Neural cell (in vitro differentiated cells): Measurements from ENCODE around the gene TRPV5. TPM values are rescaled to one million over a fixed set of nuclear protein-coding genes. Genes with fewer than 3 reads are reported as not detected.

Source experiments
- H2AFZ ChIP-seq: fragments of 200-600, 300-800 bp; sonication (generic), shearing (Covaris generic); 2 replicates; pipeline ENCODE4 v1.6.0; 2014; ENCODE audit warnings: low read depth, mild to moderate bottlenecking, antibody characterized with exemption, low read length, moderate library complexity
- H3F3A ChIP-seq: fragments of 200-600 bp; shearing (Covaris generic); 2 replicates; pipeline ENCODE4 v1.6.1; 2016; ENCODE audit warnings: mild to moderate bottlenecking, moderate library complexity, mixed read lengths, antibody characterized with exemption, low read length; ENCODE audit not compliant: insufficient read depth, poor library complexity, severe bottlenecking
- H3K27ac ChIP-seq: fragments of 200-600, 300-800 bp; sonication (generic), shearing (Covaris generic); 2 replicates; pipeline ENCODE4 v1.5.1; 2014; ENCODE audit warnings: mild to moderate bottlenecking, low read length, moderate library complexity
- H3K27me3 ChIP-seq: fragments of 300-800, 200-600 bp; sonication (generic), shearing (Covaris generic); 2 replicates; pipeline ENCODE4 v1.6.0; 2014; ENCODE audit warnings: mild to moderate bottlenecking, low read depth, low read length, moderate library complexity; ENCODE audit not compliant: insufficient read depth
- H3K36me3 ChIP-seq: fragments of 300-800, 200-600 bp; sonication (generic), shearing (Covaris generic); 2 replicates; pipeline ENCODE4 v1.5.1; 2014; ENCODE audit warnings: mild to moderate bottlenecking, antibody characterized with exemption, low read length, moderate library complexity; ENCODE audit not compliant: insufficient read depth
- H3K4me2 ChIP-seq: fragments of 300-800, 200-600 bp; sonication (generic), shearing (Covaris generic); 2 replicates; pipeline ENCODE4 v1.6.0; 2014; ENCODE audit warnings: mild to moderate bottlenecking, low read length
- H3K4me3 ChIP-seq: fragments of 300-800, 200-600 bp; sonication (generic), shearing (Covaris generic); 2 replicates; pipeline ENCODE4 v1.5.1; 2014; ENCODE audit warnings: mild to moderate bottlenecking, low read length, moderate library complexity
- H3K79me2 ChIP-seq: fragments of 200-600 bp; shearing (Covaris generic); replicated peaks from 2 replicates; pipeline ENCODE4 v1.6.0; 2014; ENCODE audit warnings: mild to moderate bottlenecking, low read length, moderate library complexity; ENCODE audit not compliant: insufficient read depth
- H3K9ac ChIP-seq: fragments of 300-800, 200-600 bp; sonication (generic), shearing (Covaris generic); 2 replicates; pipeline ENCODE4 v1.6.1; 2016; ENCODE audit warnings: mild to moderate bottlenecking, low read length, mixed read lengths
- H3K9me2 ChIP-seq: fragments of 200-600 bp; shearing (Covaris generic); 2 replicates; pipeline ENCODE4 v1.6.1; 2016; ENCODE audit warnings: mild to moderate bottlenecking, low read length, mixed read lengths; ENCODE audit not compliant: insufficient read depth
- H3K9me3 ChIP-seq: fragments of 200-600, 300-800 bp; sonication (generic), shearing (Covaris generic); 2 replicates; pipeline ENCODE4 v1.6.1; 2016; ENCODE audit warnings: mild to moderate bottlenecking, mixed run types, low read length, moderate library complexity, mixed read lengths
- H4K20me1 ChIP-seq: fragments of 200-600 bp; shearing (Covaris generic); 2 replicates; pipeline ENCODE4 v1.6.1; 2016; ENCODE audit warnings: mild to moderate bottlenecking, mixed run types; ENCODE audit not compliant: insufficient read depth
- CTCF ChIP-seq: fragments of 450-650 bp; IDR thresholded peaks from 2 replicates; pipeline ENCODE4 v1.5.1; 2014; ENCODE audit warnings: antibody characterized with exemption, mild to moderate bottlenecking, moderate library complexity; ENCODE audit not compliant: poor library complexity, severe bottlenecking
- EP300 ChIP-seq: fragments of 450-650 bp; conservative IDR thresholded peaks from 2 replicates; pipeline ENCODE4 v1.6.1; 2014; ENCODE audit warnings: antibody characterized with exemption, mild to moderate bottlenecking, moderate library complexity; ENCODE audit not compliant: poor library complexity, severe bottlenecking
- EZH2 ChIP-seq: fragments of 200-600, 300-800 bp; shearing (Covaris generic), sonication (generic); IDR thresholded peaks from 2 replicates; pipeline ENCODE4 v1.6.1; 2014; ENCODE audit warnings: antibody characterized with exemption, low read length, borderline replicate concordance, mild to moderate bottlenecking; ENCODE audit not compliant: insufficient read depth, poor library complexity, severe bottlenecking
- MXI1 ChIP-seq: fragments of 450-650 bp; conservative IDR thresholded peaks from 2 replicates; pipeline ENCODE4 v1.6.1; 2014; ENCODE audit warnings: antibody characterized with exemption, mild to moderate bottlenecking; ENCODE audit not compliant: poor library complexity, severe bottlenecking
- POLR2AphosphoS5 ChIP-seq: IDR thresholded peaks from 2 replicates; pipeline ENCODE4 v1.6.1; 2012
- RAD21 ChIP-seq: fragments of 450-650 bp; conservative IDR thresholded peaks from 2 replicates; pipeline ENCODE4 v1.6.1; 2014; ENCODE audit warnings: antibody characterized with exemption, mild to moderate bottlenecking, moderate library complexity
- REST ChIP-seq: IDR thresholded peaks from 2 replicates; pipeline ENCODE4 v1.6.1; 2012; ENCODE audit warnings: borderline replicate concordance
- SMC3 ChIP-seq: fragments of 450-650 bp; conservative IDR thresholded peaks from 2 replicates; pipeline ENCODE4 v1.6.1; 2014; ENCODE audit warnings: antibody characterized with exemption, mild to moderate bottlenecking, moderate library complexity; ENCODE audit not compliant: poor library complexity
- TAF1 ChIP-seq: IDR thresholded peaks from 2 replicates; pipeline ENCODE4 v1.6.1; 2012; ENCODE audit warnings: low read depth
- polyA plus RNA-seq: library from polyadenylated mRNA; depleted of rRNA; stranded (reverse); fragments of >200 nt; gene quantifications from 2 replicates; pipeline ENCODE4 v1.2.3, GENCODE V29; 2014

TRPV5 gene
- polyA plus RNA-seq, 1 donor from 2014 or later = not detected

GRCh38 chr7:142969183-142969582 is 35.6 kb upstream of the TRPV5 start:
- Histone ChIP-seq H3F3A (no peaks in the 10 kb centered on the region), H3K9me3 (no peaks in the 10 kb centered on the region), H3K79me2 (no peaks in the 10 kb centered on the region), H2AFZ (no peak overlapping the region), H3K9ac (no peak overlapping the region), H4K20me1 (no peaks in the 10 kb centered on the region), H3K27me3 (no peaks in the 10 kb centered on the region), H3K36me3 (no peaks in the 10 kb centered on the region), H3K9me2 (no peaks in the 10 kb centered on the region), H3K27ac (no peak overlapping the region), H3K4me2 (no peak overlapping the region), H3K4me3 (no peak overlapping the region)
- no peak for TF ChIP-seq EP300
- TF ChIP-seq RAD21 = no peak
- no peak for TF ChIP-seq REST

- H3K79me2 ChIP-seq = no peaks in the 10 kb centered on the region
- no peaks in the 10 kb centered on the region for H3K36me3 ChIP-seq
- H3K4me3 ChIP-seq = no peak overlapping the region
- no peak overlapping the region for H2AFZ ChIP-seq
- H4K20me1 ChIP-seq = no peaks in the 10 kb centered on the region
- TF ChIP-seq REST = no peak
- TF ChIP-seq SMC3 = no peak
- no peak for TF ChIP-seq RAD21
- no peak for TF ChIP-seq TAF1
- TF ChIP-seq CTCF = no peak
- no peak for TF ChIP-seq POLR2AphosphoS5
- TF ChIP-seq EP300 = no peak
- TF ChIP-seq MXI1 = no peak
- no peak for TF ChIP-seq EZH2
- H3K4me2 ChIP-seq = no peak overlapping the region
- no peak overlapping the region for H3K27ac ChIP-seq
- H3K9me3 ChIP-seq = no peaks in the 10 kb centered on the region
- H3K9me2 ChIP-seq = no peaks in the 10 kb centered on the region
- H3K9ac ChIP-seq = no peak overlapping the region
- no peaks in the 10 kb centered on the region for H3K27me3 ChIP-seq
- no peaks in the 10 kb centered on the region for H3F3A ChIP-seq
Observed at GRCh38 chr7:142968229-142968628, 34.7 kb upstream of the TRPV5 start.
